Measurements from ENCODE around the gene POPDC3.

GRCh38 chr6:105200133-105200730 lies 20.4 kb upstream of the POPDC3 start:
- TF ChIP-seq POLR2AphosphoS5 (IDR thresholded peaks at IDR 0.05; ENCODE audit: low read depth, low read length), result no peak
- no peak for TF ChIP-seq POLR2A (IDR thresholded peaks at IDR 0.05; ENCODE audit: low read depth, low read length)
- no peak for TF ChIP-seq TAF1 (IDR thresholded peaks at IDR 0.05; ENCODE audit: borderline replicate concordance, low read depth, low read length)

Data from GM12892 (cell line).